Hindlimb muscle (tissue), 1 donor: ENCODE measurements around the gene CTIF. TPM values are rescaled to one million over a fixed set of nuclear protein-coding genes. Genes with fewer than 3 reads are reported as not detected.
"Not testable (repeated sequence)": the region's sequence is repeated elsewhere in the genome, so short reads cannot be mapped to it uniquely, and the experiment has no call there.

Experiments used
- DNase-seq: peaks from one replicate; pipeline ENCODE4 v3.0.0-alpha.2; 2013
- polyA plus RNA-seq: library from polyadenylated mRNA; unstranded; fragments of 120-200 nt; gene quantifications from one replicate; pipeline ENCODE4 v1.2.1, GENCODE V29; 2013; ENCODE audit not compliant: insufficient read length

The CTIF gene
- polyA plus RNA-seq, 1 donor: 47.1 TPM

DNA sequence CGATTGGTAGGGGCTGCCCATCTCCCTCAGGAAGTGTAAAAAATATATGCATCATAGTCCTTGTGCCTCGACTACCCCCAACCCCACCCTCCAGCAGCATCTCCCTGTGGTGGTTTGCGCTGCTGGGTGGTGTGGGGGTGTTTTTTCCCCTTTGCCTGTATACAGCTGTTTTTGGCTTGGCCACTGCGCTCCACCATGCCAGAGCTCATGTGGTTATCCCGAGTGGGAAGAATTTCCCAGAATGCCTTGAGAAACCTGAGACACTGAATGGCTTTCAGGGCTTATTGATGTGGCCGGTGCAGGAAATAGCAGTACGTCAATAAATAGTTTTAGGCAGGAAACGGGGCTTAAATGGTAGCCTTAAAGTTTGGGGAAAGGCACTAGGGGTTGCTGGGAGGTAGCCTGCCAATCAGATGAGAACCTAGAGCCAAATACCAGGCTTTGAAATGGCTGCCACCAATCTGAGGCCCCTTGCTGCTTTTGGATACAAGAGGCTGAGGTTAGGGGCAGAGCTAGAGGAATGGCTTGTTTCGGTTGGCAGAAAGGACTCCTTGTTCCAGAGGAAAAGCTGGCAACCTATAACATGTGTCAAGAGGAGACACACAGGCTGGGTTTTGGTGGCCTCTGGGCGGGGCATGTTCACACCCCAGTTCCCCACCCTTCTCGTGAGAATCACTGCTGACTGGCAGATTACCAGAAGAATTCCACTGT is 267.9 kb downstream of the CTIF start:
- DNase-seq: no peak

DNA sequence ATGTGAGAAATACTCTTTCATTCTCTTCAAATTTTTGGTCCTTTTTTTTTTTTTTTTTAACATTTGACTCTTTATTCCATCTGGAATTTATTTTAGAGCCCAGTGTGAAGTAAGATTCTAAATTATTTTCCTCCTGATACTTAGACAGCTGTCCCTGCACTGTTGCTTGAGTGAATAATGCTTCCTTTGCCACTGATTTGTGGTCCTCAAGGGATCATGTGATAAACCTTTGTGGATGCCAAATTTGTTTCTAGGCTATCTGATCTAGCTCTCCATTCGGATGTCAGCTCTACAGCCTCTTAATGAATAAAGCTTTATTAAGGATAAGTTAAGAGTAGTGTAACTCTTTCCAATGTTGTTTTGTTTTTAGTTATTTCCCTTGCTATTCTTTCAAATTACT is 269.6 kb downstream of the CTIF start:
- no peak for DNase-seq

DNA sequence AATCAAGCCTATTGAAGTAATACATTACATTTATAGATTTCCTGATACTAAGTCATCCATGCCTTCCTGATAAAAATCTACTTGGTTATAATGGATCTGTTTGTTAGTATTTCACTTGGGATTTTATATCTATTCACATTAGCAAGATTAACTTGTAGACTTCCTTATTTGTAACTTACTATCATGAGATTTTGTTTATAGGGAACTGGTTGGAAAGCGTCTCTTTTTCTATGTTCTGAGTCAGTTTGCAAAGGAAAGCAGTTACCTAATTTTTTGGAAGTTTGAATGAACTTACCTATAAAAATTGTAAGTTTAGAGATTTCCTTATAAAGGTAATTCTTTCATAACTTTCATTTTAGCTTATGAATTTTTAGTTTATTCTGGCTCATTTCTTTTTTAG is 270.5 kb downstream of the CTIF start:
- DNase-seq: no peak

DNA sequence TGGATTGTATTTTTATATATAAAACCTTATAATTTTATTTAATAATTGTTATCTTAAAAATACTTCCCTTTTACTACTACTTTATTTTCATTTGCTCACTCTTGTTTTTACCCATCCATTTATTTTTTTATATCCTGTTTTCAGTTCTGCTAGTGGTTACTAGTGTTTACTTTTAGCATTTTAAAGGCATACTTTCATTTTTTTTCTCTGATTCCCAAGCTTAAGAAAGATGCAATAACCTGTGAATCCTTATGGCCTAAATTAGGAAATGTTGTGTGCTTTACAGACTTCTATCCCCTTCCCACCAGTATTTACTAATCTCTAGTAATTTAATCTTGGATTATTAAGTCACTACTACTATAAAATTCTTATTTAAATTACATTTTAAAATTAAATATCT is 272.0 kb downstream of the CTIF start:
- DNase-seq: no peak

DNA sequence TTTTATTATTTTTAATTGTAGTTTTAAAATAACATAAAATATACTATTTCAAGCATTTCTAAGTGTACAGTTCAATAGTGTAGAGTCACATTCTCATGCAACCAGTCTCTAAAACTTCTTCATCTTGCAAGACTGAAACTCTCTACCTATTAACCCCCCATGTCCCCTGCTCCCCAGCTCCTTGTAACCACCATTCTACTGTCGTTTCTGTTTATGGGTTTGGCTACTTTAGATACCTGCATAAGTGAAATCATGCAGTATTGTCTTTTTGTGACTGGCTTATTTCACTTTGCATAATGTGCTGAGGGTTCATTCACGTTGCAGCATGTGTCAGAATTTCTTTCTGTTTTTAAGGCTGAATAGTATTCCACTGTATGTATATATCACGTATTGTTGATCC is 272.6 kb downstream of the CTIF start:
- no peak for DNase-seq

DNA sequence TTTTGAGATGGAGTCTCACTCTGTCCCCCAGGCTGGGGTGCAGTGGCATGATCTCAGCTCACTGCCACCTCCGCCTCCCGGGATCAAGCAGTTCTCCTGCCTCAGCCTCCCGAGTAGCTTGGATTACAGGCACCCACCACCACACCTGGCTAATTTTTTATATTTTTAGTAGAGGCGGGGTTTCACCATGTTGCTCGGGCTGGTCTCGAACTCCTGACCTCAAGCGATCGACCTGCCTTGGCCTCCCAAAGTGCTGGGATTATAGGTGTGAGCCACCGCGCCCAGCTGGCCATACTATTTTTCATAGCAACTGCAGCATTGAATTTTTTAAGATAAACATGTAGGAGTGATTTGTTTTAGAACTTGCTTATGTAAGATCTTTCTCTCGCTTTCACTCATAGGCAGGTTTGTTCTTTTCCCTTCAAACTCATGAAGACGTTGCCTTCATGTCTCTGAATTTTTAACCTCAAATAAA is 273.2 kb downstream of the CTIF start:
- not testable (repeated sequence) for DNase-seq

DNA sequence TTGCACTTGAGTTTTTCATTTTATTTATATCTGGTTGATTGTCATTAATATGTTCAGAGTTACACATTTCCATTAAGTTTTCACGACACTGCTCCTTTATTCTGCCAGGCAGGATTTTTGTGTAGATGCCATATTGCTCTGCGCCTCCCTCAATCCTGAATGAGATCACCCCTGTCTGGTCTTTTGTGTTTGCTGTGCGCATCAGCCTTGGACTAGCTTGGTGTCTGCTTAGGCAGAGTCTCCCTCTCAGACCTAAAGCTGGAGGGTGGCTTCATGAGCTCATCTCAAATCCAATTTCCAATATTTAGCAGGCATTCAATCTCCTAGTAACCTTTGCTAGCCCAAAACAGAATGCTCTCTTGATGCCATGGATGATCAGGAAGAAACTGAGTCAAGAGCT is 274.5 kb downstream of the CTIF start:
- DNase-seq: no peak

DNA sequence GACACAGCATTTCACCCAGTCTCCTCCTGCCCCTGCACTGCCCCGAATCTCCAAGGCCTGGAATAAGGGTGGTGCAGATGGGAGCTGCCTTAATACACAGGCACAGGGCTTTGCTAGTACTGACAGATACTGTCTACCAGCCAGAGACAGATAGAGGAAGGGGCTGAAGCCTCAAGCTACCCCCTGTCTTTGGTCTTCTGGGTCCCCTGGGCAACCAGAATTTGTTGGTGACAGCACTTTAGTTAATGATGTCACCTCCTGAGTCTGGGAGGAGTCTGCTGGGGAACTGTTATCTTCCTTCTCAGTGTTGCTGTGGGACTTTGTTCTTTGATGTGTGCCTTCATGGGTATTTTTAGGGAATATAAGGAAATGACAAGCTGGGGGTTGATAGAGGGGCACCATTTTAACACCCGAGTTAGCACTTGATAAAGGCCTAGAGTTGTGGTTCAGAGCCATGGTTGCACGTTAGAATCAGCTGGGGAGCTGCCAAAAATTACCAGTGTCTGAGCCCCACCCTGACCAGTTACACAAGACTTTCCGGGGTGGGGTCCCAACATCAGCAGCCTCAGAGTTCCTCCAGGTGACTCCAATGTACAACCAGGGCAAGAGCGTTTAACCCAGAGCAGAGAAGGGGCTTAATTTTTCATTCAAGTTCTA is 275.1 kb downstream of the CTIF start:
- no peak for DNase-seq

DNA sequence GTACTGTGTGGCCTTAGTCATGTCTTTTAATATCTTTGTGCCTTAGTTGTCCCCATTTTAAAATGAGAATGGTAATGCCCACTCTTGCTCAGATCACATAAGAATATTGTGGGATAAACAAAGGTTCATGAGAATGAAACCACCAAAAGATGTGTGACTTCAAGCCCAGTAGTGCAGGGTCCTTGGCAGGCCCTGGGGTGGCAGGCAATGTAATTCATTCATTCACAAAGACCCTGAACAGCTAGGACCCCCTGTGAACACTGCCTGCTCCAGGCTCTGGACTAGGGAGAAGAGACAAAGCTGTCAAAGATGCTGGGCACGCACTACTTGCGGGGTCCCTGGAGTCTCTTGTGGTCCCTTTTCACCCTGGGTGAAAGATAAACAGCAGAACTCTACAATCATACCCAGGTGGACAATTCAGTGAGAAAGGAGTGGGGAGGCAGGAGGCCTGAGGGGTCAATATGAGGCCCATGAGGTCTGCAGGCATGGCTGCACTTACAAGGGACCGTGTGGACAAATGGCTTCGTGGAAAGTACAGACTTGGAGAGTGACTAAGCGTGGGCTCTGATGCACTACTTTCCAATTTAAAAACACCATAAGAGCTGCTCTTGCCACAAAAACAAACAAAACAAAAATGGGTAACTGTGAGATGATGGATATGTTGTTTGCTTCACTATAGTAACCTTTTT is 275.8 kb downstream of the CTIF start:
- no peak for DNase-seq

DNA sequence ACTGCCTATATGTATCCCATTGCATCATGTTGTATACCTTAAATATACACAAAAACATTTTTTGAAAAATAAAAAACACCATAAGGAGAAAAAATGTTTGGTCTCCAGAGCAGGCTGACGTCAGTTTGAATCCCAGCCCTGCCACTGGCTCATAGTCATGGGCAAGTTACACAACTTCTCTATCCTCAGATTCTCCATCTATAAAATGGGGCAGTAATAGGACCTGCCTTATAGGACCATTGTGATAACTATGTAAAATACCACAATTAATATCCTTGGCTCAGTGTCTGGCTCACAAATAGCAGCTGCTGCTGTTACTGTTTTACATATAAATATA is 276.3 kb downstream of the CTIF start:
- no peak for DNase-seq

DNA sequence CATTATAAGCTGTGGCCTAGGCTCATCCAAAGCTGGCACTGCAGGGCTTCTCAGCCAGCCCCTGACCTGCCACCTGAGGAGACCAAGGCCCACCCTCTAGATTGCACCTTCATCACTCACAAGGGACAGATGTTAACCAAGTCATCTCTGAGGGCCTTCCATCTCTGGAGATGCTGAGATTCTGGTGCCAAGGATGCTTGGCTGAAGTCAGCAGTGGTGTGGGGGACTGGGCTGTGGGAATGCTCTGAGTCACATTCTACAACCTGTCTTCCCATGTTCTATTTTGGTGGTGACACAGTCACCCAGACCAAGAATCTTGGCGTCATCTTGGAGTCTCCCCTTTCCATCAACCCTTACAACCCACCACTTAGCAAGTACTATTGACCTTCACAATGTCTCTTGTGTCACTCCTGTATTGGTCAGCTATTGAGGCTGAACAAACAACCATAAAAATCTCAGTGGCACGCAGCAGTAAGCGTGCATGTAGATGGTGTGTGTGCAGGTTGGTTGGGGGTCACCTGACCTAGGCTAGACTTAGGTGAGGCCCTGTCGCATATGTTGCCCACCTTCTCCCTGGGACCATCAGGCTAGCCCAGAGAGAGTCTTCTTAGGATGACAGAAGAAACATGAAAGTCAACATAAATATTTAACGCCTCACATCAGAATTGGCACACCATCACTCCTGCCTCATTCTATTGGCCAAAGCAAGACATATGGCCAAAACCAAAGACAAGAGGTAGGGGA is 276.9 kb downstream of the CTIF start:
- no peak for DNase-seq

DNA sequence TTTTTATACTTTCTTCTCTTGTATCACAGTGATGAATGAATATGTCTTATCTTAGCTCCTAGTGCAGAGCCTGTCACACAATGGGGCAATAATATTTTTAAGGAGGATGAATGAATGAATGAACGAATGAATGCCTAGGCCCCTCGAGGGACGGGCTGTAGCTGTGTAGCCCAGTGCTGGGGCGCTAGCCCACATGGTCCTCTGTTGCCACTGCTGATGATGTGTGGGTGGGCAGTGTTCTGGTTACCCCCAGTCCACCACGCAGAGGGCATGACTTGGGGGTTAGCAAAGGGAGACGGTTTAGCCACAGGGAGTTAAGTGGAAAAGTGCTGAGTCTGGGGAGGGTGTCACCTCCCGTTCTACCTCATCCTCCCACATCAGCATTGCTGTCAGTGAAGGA is 277.7 kb downstream of the CTIF start:
- DNase-seq: no peak

DNA sequence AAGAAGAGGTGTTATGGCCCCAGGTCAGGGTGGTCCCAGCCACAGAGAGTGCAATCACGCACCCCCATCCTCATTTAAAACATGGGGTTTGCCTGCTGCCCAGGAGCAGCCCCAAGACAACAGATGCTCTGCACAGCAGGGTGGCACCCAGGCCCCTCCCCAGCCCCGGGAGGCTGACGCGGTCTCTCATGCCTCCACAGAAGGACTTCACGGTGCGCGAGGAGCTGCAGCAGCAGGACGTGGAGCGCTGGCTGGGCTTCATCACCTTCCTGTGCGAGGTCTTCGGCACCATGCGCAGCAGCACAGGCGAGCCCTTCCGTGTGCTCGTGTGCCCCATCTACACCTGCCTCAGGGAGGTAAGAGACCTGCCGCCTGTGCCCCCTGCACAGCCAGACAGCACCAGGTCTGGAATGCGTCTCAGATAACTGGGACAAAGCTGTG is 278.2 kb downstream of the CTIF start:
- no peak for DNase-seq

DNA sequence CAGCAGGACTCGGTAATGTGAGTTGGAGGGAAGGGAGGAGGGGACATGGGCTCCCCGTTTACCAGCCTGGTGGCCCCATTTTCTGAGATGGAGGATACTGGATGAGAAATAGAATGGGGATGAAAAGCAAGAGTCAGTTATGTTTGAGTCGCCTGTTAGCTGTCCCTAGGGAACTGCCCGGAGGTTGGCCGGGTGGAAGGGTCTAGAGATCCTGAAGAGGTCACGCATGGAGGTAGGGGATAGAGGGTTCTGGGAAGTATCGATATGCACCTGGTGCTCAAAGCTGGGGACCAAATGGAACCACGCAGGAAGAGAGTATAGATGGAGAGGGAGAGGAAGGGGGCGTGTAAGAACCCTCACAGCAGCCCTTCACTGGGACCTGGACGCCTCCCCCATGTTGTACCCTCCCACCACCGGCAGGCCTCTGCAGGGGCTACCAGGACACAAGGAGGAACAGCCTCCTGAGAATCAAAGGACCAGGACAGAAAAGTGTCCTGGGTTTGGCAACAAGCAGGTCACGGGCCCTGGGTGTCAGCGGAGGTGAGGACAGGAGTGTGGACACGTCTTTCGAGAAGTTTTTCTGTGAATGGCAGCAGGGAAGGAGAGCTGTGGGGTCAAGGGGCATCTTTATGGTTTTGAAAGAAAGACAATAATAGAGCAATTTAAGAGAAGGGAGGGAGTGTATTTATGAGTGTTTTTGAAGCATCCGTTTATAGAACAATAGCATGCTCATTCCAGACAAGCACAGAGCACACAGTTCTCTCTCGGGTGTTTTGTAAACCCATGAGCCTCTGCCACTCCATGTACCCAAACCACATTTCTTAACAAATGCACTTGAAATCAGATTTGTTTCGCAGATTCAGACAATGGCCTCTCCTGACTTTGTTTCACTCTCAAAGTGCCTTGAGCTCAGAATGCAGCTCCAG is 279.8 kb downstream of the CTIF start:
- DNase-seq: no peak

DNA sequence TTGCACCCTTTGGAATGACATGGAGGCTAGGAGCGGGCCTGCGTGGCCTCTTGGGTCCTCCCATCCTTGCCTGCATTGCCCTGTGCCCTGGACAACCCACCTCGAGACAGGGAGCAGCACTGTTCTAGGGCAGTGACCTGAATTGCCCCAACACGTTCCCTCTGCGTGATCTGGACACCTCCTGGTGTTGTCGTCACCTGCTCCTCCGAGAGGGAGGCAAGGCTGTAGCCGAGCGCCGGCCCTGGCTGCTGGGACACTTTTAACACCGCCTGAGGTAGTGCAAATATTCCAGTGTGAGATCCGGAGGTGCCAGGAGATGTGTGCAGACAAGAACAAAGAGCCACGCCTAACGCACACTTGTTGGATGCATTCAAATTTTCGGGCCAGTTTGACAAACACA is 280.4 kb downstream of the CTIF start:
- DNase-seq: no peak

DNA sequence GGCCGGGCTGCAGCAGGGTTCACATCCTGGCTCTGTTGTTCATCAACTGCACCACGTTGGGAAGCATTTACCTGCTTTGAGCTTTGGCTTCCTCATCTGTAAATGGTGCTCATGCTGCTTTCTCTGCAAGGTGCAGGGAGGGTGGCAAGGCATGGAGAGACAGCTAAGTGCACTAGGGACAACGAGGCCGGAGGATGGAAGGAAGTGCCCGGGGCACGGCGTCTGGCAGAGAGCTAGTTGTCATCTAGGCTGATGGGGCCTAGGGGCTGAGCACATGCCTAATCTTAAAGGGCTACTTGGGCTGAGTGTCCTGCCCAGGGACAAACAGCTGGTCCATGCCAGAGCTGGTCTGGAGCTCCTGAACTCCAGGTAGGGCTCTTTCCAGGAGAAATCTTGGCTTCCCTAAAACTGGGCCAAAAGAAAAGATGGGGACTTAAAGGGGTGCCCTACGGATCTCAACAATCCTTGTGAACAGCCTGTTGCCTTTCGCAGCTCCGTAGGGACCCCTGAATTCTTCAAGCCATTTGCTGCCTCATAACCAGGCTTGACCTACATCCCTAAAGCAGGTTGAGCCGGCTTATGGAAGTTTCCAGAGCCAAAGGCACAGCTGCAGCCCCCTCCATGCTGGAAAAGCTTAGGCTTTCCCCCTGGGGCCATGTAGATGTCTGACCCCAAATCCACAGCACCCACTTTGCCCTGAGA is 281.1 kb downstream of the CTIF start:
- no peak for DNase-seq

DNA sequence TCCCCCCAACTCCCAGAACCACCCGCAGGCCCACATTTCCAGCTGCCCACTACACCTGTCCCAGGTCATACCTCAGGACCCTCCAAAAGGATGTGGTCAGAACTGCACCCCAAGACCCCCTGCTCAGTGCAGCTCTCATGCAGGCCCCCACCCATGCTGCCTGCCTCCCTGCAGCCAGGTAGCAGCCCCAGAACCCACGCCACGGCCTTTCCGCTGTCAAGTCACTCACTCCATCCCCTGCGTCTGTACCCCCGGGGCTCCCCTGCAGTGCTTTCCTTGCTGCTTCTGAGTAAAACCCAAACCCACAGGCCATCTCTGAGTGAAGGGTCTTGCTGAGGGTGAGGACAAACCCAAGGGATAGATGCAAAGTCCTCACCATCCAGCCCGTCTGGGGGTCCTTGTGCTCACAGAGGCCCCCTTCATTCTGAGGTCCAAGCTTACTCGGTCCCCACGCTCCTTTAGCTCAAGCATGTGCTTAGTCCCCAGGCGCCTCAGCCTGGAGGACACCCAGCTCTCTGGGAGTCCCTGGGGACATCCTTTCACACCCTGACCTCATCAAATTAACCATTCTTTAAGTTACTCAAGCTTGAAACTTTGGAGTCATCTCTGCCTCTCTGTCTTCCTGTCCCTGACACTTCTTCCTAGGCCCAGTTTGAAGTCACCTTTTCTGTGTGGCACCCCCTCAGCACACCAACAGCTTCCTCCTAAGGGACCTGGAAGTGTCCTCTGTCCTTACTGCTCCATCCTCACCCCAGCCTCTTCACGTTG is 281.8 kb downstream of the CTIF start:
- DNase-seq: no peak

DNA sequence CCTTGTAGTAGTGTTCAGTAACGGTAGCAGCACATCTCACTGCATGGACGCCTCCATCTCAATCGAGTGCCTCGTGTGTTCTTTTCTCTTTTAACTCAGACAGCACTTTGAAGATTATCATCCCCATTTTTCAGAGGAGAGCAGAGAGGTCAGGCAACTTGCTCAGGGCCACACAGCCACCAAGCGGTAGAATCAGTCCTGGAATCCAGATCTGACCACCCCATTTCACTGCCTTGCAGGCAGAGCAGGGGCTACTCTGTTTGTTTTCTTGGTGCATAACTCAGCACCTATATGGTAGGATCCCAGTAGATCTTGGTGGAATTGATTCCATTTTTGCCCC is 282.4 kb downstream of the CTIF start:
- no peak for DNase-seq

DNA sequence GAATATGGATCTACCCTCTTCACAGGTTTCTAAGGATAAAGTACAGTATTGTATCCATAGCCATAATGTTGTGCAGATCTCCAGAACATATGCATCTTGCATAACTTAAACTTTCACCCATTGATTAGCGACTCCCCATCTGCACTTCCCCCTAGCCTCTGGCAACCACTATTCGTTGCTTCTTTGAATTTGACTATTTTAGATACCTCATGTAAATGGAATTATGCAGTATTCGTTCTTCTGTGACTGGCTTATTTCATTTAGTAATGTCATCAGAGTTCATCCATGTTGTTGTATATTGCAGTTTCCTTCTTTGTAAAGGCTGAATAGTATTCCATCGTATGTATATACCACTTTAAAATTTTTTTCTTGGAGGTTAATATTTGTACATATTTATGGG is 283.0 kb downstream of the CTIF start:
- no peak for DNase-seq

DNA sequence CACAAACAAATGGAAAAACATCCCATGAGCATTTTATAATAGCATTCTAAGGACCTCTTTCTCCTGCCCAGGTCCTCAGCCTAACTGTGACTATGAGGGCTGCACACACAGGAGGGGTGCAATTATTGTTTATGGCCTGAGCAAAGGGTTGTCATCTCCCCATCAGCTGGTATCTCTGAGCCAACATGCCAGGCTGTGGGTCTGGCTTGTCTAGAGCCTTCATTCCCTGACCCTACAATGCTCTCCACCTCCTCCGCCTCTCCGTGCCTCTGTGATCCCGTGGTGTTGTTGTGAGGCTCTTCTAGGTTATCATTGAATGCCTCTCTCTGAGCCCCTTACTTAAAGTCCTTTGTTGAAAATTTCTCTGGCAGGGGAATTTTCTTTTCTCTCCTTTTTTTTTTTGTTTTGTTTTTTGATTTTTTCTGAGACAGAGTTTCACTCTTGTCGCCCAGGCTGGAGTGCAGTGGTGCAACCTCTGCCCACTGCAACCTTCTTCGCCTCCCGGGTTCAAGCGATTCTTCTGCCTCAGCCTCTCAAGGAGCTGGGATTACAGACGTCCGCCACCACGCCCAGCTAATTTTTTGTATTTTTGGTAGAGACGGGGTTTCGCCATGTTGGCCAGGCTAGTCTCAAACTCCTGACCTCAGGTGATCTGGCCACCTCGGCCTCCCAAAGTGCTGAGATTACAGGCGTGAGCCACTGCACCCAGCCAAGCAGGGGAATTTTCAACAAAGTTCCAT is 285.6 kb downstream of the CTIF start:
- DNase-seq: no peak
